ENCODE data around the gene ZBTB24. TPM values are rescaled to one million over a fixed set of nuclear protein-coding genes. Genes with fewer than 3 reads are reported as not detected.
A peak's percentile ranks its signal among the peaks of the same experiment; 100 is the strongest.

Gene ZBTB24
- total and polyA plus RNA-seq, 2 of the 13 experiments (the other 11 are each of a cell fraction or from before 2014, with no cell fraction given): 1.5 to 6.2 TPM

GRCh38 chr6:109491207-109491938, 8.4 kb upstream of the ZBTB24 start:
- Histone ChIP-seq H3K9me3 (ENCODE audit: low read length) (no peaks in the 10 kb centered on the region), H3K36me3 (replicated peaks in 1 of 2; ENCODE audit: control insufficient read depth in 1 of 2, insufficient read depth in 2 of 2, low read length in 2 of 2) (no peaks in the 10 kb centered on the region), H3K4me3 (replicated peaks in 1 of 3; ENCODE audit: insufficient read depth in 1 of 3, low read depth in 2 of 3, low read length in 3 of 3) (no peak overlapping the region), H3K4me2 (ENCODE audit: low read depth, low read length) (no peak overlapping the region), H3K27me3 (ENCODE audit: control insufficient read depth in 1 of 2, insufficient read depth in 2 of 2, low read length in 2 of 2) (no peaks in the 10 kb centered on the region; a peak in 2 of 5 replicates), H3K9ac (ENCODE audit: insufficient read depth, low read depth, low read length) (no peak overlapping the region), H4K20me1 (ENCODE audit: insufficient read depth, low read length) (no peaks in the 10 kb centered on the region), H3K27ac (ENCODE audit: extremely low read length, insufficient read depth, low read length) (no peak overlapping the region), H3K4me1 (ENCODE audit: insufficient read depth, low read length) (no peaks in the 10 kb centered on the region; the same call in 1 of the 2 replicates), H2AFZ (ENCODE audit: low read length) (no peak overlapping the region), H3K79me2 (ENCODE audit: insufficient read depth, low read length) (no peaks in the 10 kb centered on the region)
- FAIRE-seq: no peak
- no peak for DNase-seq (ENCODE audit: low spot score)
- TF ChIP-seq MAFK (conservative IDR thresholded peaks at IDR 0.05 in 1 of 2, IDR thresholded peaks at IDR 0.05 in 1 of 2; ENCODE audit: low read length in 2 of 2): peak; percentile 11 to 19; a peak in 2 of 4 replicates
- no peak for TF ChIP-seq ATM (IDR thresholded peaks at IDR 0.05; ENCODE audit: borderline replicate concordance)
- 14% methylated on average over 5 of the region's 5 CpGs for WGBS (ENCODE audit: low lambda C conversion rate)
- CTCF ChIA-PET (ENCODE audit: low intra/inter-chr PET ratio, low total read pairs): no interaction called here
- intact Hi-C loops (cut with micrococcal nuclease; ENCODE audit: unreplicated experiment): no loop called here
- in situ Hi-C loops (cut with HindIII; ENCODE audit: extremely low pct_ligation_motif_present, low pct_unique_long_range_greater_than_20kb): no loop called here
- POLR2A ChIA-PET: interaction anchor here (0.7 kb wide), 1 partner anchor 107 kb away, joined by 4 read pairs; no protein-coding TSS in a partner anchor
- ATAC-seq: no peak
- BruUV-seq (replicated peaks): no TSS peak

- no peaks in the 10 kb centered on the region for H3K79me2 ChIP-seq (ENCODE audit: insufficient read depth, low read length)
- H3K4me2 ChIP-seq (ENCODE audit: low read depth, low read length): no peak overlapping the region
- DNase-seq (ENCODE audit: low spot score) (no peak), ATAC-seq (no peak), FAIRE-seq (no peak)
- no peak overlapping the region for H3K27ac ChIP-seq (ENCODE audit: extremely low read length, insufficient read depth, low read length)
- intact Hi-C loops (cut with micrococcal nuclease; ENCODE audit: unreplicated experiment): no loop called here
- H3K9me3 ChIP-seq (ENCODE audit: low read length): no peaks in the 10 kb centered on the region
- H3K4me3 ChIP-seq (replicated peaks in 1 of 3; ENCODE audit: insufficient read depth in 1 of 3, low read depth in 2 of 3, low read length in 3 of 3): no peak overlapping the region
- H4K20me1 ChIP-seq (ENCODE audit: insufficient read depth, low read length): no peaks in the 10 kb centered on the region
- POLR2A ChIA-PET: interaction anchor here (0.7 kb wide), 1 partner anchor 106 kb away, joined by 4 read pairs; no protein-coding TSS in a partner anchor
- BruUV-seq (replicated peaks): no TSS peak
- no peaks in the 10 kb centered on the region for H3K4me1 ChIP-seq (ENCODE audit: insufficient read depth, low read length)
- in situ Hi-C loops (cut with HindIII; ENCODE audit: extremely low pct_ligation_motif_present, low pct_unique_long_range_greater_than_20kb): no loop called here
- H3K36me3 ChIP-seq (replicated peaks in 1 of 2; ENCODE audit: control insufficient read depth in 1 of 2, insufficient read depth in 2 of 2, low read length in 2 of 2): no peaks in the 10 kb centered on the region
- 20% methylated on average over 2 of the region's 2 CpGs for whole genome bisulfite sequencing (ENCODE audit: low lambda C conversion rate)
- no peaks in the 10 kb centered on the region; a peak in 2 of 5 replicates for H3K27me3 ChIP-seq (ENCODE audit: control insufficient read depth in 1 of 2, insufficient read depth in 2 of 2, low read length in 2 of 2)
- no peak overlapping the region for H3K9ac ChIP-seq (ENCODE audit: insufficient read depth, low read depth, low read length)
- H2AFZ ChIP-seq (ENCODE audit: low read length): no peak overlapping the region
- TF ChIP-seq MBD4 (IDR thresholded peaks at IDR 0.05; ENCODE audit: borderline replicate concordance, low read length): no peak
- no peak for TF ChIP-seq ZNF576 (CRISPR knock-in tag; IDR thresholded peaks at IDR 0.05)
- no peak for TF ChIP-seq KAT7 (CRISPR knock-in tag; IDR thresholded peaks at IDR 0.05; ENCODE audit: borderline replicate concordance)
- TF ChIP-seq, protein P1, sequence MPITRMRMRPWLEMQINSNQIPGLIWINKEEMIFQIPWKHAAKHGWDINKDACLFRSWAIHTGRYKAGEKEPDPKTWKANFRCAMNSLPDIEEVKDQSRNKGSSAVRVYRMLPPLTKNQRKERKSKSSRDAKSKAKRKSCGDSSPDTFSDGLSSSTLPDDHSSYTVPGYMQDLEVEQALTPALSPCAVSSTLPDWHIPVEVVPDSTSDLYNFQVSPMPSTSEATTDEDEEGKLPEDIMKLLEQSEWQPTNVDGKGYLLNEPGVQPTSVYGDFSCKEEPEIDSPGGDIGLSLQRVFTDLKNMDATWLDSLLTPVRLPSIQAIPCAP (CRISPR knock-in tag; IDR thresholded peaks at IDR 0.05; ENCODE audit: low read depth): no peak
- TF ChIP-seq SALL2 (CRISPR knock-in tag; IDR thresholded peaks at IDR 0.05): no peak
- TF ChIP-seq RFX1 (IDR thresholded peaks at IDR 0.05): no peak
- no peak for TF ChIP-seq GTF2F1 (IDR thresholded peaks at IDR 0.05; ENCODE audit: low read length)
- TF ChIP-seq, protein P2, sequence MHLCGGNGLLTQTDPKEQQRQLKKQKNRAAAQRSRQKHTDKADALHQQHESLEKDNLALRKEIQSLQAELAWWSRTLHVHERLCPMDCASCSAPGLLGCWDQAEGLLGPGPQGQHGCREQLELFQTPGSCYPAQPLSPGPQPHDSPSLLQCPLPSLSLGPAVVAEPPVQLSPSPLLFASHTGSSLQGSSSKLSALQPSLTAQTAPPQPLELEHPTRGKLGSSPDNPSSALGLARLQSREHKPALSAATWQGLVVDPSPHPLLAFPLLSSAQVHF (CRISPR knock-in tag; IDR thresholded peaks at IDR 0.05): no peak
- TF ChIP-seq DDIT3 (CRISPR knock-in tag; IDR thresholded peaks at IDR 0.05): no peak
- no peak for TF ChIP-seq PBX2 (CRISPR knock-in tag; IDR thresholded peaks at IDR 0.05)
- no peak for TF ChIP-seq ZNF749 (CRISPR knock-in tag; IDR thresholded peaks at IDR 0.05; ENCODE audit: borderline replicate concordance)
- CTCF ChIA-PET (ENCODE audit: low intra/inter-chr PET ratio, low total read pairs): no interaction called here
These were observed 7.7 kb upstream of the ZBTB24 start for GRCh38 chr6:109490713-109491112.
